GM19025 (cell line): ENCODE data around the gene EVC.
"Not testable (repeated sequence)": the region's sequence is repeated elsewhere in the genome, so short reads cannot be mapped to it uniquely, and the experiment has no call there.

Source experiments
- ATAC-seq: cut with Tn5 transposase; IDR thresholded peaks from one replicate; pipeline ENCODE4 v1.9.1; 2021; ENCODE audit warnings: mild to moderate bottlenecking, low read depth, moderate library complexity; ENCODE audit not compliant: unreplicated experiment

EVC gene

DNA sequence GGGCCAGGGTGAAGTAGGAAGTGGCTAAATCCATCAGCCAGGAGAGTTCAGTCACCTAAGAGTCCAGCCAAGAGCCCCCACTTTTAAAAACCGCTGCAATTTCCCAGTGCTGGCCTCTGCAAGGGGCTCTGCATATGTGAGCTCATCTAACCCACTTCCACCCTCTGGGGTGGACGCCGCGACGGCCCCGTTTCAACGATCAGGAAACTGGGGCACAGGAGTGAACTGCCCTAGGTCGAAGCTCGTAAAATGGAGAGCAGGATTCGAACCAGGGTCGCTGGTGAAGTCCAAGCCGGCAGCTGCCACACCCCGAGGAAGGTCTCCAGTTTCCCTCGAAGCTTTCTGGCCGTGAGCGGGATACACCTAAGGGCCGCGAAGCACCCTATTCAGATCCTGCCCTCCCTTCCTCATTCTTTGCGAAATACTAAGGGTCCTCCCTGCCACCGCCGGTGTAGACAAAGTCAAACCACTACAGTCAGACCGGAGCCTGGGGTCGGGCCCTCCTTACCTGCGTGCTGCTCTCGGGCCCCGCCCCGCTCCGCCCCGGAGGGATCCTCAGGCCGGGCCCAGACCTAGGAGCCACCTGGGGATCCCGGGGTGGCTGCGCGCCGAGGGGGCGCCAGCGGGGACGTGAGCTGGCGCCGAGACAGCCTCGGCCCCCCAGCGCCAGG is 3.1 kb upstream of the EVC start:
- no peak for ATAC-seq

GRCh38 chr4:5708449-5709206 is 2.4 kb upstream of the EVC start, which contains the start of gene EVC2:
Gene EVC2, minus strand, starts transcription at chr4:5708559. Its CDS starts 46 bp downstream, at chr4:5708513.
- no peak for ATAC-seq

DNA sequence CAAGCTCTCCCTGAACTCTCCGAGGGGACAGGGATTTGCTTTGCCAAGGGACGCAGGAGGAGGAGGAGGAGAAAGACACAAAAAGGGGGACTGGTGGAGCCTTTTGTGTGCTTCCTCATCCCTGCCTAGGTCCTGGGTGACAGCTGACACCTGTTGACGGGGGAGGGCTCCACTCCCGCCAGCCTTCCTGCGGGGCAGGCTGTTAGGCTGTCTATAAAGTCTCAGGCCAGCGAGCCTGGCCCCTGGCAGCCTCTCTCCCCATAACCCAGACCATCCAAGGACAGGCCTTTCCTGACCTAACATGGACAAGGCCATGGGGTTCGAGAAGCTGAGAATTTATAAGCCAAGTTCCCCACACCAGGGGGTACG is 1.8 kb upstream of the EVC start:
- no peak for ATAC-seq

GRCh38 chr4:5710065-5710960 is 688 bp upstream of the EVC start:
- ATAC-seq, result no peak

- no peak for ATAC-seq
Observed at GRCh38 chr4:5711479-5712184, 631 bp downstream of the EVC start.

DNA sequence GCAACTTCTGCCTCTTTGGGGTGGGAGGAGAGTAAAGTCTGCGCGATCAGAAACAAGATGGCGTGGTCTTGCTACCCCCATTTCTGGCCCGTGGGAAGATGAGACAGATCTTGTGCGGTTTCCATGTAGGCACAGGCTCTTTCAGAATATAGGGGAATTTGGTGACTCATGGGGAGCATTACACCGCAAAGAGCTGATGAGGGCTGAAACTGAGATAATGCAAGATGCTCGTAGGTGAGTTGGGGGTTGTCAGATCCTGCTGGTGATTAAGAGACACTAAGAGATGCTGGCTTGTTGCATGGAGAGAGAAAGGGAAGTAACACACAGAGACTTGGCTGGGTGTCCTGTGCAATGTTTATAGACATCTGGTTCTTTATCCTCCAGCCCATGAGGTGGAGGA is 1.5 kb downstream of the EVC start:
- no peak for ATAC-seq

- ATAC-seq, result no peak
Observed at GRCh38 chr4:5712931-5713330, 1.9 kb downstream of the EVC start.

- ATAC-seq, result no peak
Observed at GRCh38 chr4:5713861-5714260, 2.9 kb downstream of the EVC start.

DNA sequence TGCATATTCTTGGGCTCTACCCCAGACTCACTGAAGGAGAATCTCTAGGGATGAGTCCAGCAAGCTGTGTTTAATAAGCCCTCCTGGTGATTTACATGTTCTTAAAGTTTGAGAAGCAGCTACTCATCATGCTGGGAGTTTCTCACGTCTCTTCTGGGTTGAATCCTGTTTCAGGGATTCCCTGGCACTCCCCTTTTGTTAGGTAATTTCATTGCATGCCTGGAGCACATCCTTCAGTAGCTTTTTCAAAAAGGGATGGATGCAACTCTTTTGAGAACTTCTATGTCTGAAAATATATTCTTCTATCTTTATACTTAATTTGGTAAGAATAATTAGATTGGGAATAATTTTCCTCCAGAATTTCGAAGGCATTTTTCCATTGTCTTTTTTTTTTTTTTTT is 4.4 kb downstream of the EVC start:
- no peak for ATAC-seq

GRCh38 chr4:5716391-5716790 is 5.4 kb downstream of the EVC start:
- no peak for ATAC-seq

DNA sequence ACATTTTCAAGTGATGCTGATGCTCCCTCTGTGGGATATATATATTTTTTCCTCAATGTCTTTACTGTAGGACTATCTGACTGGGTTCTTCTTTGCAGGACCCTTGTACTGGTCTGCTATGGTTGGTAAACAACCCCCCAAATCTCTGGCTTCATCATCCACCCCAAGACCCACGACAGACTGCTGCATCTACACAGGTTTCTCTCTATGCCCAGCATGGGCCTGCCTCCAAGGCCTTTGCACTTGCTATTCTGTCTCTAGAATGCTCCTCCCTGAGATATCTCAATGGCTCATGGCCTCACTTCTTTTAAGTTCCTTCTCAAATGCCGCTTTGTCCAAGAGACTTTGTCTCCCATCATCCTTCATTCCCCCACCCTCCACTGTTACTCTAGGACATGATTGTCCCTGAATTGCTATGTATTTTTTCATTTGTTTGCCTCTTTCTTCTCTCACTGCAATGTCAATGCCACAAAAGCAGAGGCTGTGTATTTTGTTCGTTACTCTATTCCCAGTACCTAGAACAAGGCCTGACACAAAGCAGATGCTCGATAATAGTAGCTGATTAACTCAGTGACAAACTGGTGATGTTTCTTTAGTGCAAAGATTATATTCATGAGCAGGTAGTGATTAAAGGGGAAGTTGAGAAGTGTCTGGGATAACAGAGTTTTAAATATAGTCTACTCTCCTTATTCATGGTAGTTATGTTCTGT is 6.6 kb downstream of the EVC start:
- no peak for ATAC-seq

DNA sequence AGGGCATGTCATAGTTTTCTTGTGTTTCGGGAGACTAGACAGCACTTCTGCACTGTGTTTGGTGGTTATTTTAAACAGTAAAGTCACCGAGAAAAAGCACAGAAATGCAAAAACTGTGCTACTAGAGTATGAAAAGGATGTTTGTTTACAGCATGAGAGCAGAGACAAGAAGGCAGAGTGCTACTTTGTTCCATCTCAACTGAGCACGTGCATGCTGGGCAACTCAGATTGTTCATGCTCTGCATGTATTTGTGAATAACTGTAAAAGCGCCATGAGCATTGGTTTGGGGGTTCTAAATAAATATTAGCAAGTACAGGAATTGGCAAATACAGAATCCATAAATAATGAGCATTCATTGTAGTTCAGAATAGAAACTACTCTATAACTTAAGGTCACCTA is 7.4 kb downstream of the EVC start:
- ATAC-seq, result no peak

DNA sequence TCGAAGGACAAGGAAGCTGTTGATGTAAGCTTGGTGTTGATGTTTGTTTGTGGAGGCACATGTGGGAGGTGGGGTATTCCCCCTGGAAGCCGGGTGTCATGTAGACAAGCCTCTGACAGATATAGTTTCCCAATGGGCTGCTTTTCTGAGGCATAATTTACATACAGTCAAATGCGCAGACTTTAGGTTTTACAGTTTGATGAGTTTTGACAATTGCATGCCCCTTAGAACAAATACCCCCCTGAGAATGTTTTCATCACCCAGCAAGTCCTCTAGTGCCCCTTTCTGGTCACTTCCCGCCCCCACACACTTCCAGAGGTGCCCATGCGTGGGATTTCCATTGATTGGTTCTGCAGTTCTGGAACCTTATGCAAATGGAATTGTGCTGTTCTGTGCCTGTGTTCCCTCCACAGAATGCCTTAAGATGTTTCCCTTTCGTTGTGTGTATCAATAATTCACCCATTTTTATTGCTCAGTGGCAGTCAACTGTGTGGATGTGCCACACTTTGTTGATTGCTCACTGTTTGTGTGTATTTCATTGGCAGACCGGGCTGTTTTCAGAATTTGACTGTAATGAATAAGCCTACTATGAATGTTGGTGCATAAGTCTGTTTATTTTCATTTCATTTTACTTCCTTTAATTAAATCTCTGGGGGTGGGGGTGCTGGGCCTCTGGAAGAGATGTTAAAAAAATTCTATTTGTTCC is 8.5 kb downstream of the EVC start:
- no peak for ATAC-seq

GRCh38 chr4:5720157-5720850 is 9.3 kb downstream of the EVC start:
- ATAC-seq, result no peak

GRCh38 chr4:5720980-5721379 is 10.0 kb downstream of the EVC start:
- no peak for ATAC-seq

DNA sequence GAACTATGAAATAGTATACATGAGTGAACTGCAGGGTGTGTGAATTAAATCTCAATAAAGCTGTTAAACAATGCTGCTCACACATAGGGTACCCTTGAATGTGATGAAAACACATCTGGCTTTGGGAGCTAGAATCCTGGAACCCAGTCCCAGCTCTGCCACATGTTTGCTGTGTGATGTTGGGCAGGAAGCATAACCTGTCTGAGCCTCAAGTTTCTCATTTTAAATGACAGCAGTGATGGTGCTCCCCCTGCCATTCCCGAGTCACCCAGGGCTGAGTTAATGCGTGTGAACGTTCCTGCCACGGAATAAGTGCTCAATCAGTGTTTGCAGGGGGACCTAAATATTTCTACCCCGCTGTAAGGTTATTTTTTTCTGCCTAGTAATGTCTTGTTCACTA is 10.9 kb downstream of the EVC start:
- no peak for ATAC-seq

DNA sequence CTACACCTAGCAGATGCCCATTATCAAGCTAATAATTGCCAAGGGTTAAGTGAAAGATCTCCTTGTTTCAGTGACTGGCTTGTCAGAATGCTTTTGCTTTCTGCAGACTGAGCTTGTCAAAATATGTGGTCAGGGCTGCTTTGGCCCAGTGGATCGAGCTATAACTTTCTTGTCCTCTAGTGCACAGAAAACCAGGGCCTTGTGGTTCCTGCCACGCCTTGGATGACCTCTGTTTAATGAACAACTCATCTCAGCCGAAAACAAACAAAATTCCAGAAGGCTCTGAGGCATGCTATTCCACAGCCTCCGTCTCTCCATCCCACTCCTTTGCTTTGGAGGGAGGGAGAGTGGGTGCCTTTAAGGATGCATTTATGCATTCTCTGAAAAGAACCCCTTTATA is 11.3 kb downstream of the EVC start:
- no peak for ATAC-seq

GRCh38 chr4:5724377-5724776 is 13.4 kb downstream of the EVC start:
- ATAC-seq, result no peak

GRCh38 chr4:5728412-5728811 is 17.4 kb downstream of the EVC start:
- ATAC-seq, result not testable (repeated sequence)
